HCT116 (cell line): ENCODE data around the gene GPR37L1. TPM values are rescaled to one million over a fixed set of nuclear protein-coding genes. Genes with fewer than 3 reads are reported as not detected.

Source experiments
- ATAC-seq: fragments of 200-7000 bp; cut with Tn5 transposase; 2 replicates; pipeline ENCODE4 v1.9.1; 2020; ENCODE audit warnings: mild to moderate bottlenecking, moderate library complexity
- BruUV-seq: library from RNA; stranded (reverse); fragments of 400-500 nt; replicated peaks from 2 replicates; lab custom pipeline; 2021; lab: Mats Ljungman, UMichigan
- CTCF ChIA-PET: fragments of 300-600 bp; sonication (Branson Sonifier 250); formaldehyde crosslinking; loops from one replicate; lab custom pipeline; 2021; ENCODE audit warnings: antibody characterized with exemption; lab: Charles Lee
- POLR2A ChIA-PET: fragments of 300-600, 350-600 bp; sonication (Branson Sonifier 250); formaldehyde crosslinking; loops from one replicate; lab custom pipeline; 2021; ENCODE audit warnings: antibody characterized with exemption; lab: Charles Lee
- RAD21 ChIA-PET, 2 experiments: fragments of 300-600 bp; sonication (Branson Sonifier 250); formaldehyde crosslinking; loops; one replicate each; lab custom pipeline; 2023; ENCODE audit warnings: low total read pairs in 2 of 2; ENCODE audit not compliant: uncharacterized antibody in 2 of 2, unreplicated experiment in 2 of 2, low non-redundant PET in 1 of 2; lab: Charles Lee
- DNase-seq: peaks from one replicate; pipeline ENCODE4 v3.0.0-alpha.2; 2010; ENCODE audit warnings: low read depth, low spot score
- H2AFZ ChIP-seq: fragments of 200-600 bp; shearing (Covaris generic), sonication (generic); 2 replicates; pipeline ENCODE4 v1.6.1; 2017; ENCODE audit warnings: low read depth, mixed run types, mixed read lengths, antibody characterized with exemption, low read length; ENCODE audit not compliant: poor library complexity, severe bottlenecking
- H3K27ac ChIP-seq: 2 replicates; pipeline ENCODE4 v1.5.1; 2012; ENCODE audit warnings: low read depth, low read length
- H3K27me3 ChIP-seq: fragments of 200-600 bp; sonication (generic); 2 replicates; pipeline ENCODE4 v1.6.1; 2016; ENCODE audit warnings: mixed run types, low read length, mixed read lengths; ENCODE audit not compliant: insufficient read depth
- H3K36me3 ChIP-seq, 2 experiments: fragments of 200-500 bp in 1 of 2; fragments of 200-600 bp in 1 of 2; sonication (Bioruptor generic) in 1 of 2; sonication (generic) in 1 of 2; 2 replicates each; pipeline versions ENCODE4 v1.5.1 to v1.6.1; 2014 to 2016; ENCODE audit warnings: low read length in 2 of 2, inconsistent platforms in 1 of 2, mixed read lengths in 1 of 2, mixed run types in 1 of 2; ENCODE audit not compliant: insufficient read depth in 2 of 2, control insufficient read depth in 1 of 2
- H3K4me1 ChIP-seq, 2 experiments: fragments of 200-600 bp in 1 of 2; sonication (generic) in 1 of 2; 2 replicates each; pipeline versions ENCODE4 v1.5.1 to v1.6.1; 2012 to 2017; ENCODE audit warnings: low read length in 2 of 2, inconsistent platforms in 1 of 2, mild to moderate bottlenecking in 1 of 2, mixed read lengths in 1 of 2, mixed run types in 1 of 2, moderate library complexity in 1 of 2; ENCODE audit not compliant: insufficient read depth in 2 of 2, control insufficient read depth in 1 of 2
- H3K4me2 ChIP-seq: fragments of 200-600 bp; sonication (generic); 2 replicates; pipeline ENCODE4 v1.6.1; 2017; ENCODE audit warnings: mixed run types, low read length, mixed read lengths
- H3K4me3 ChIP-seq, 2 experiments: fragments of 200-600 bp in 1 of 2; sonication (generic) in 1 of 2; replicated peaks in 1 of 2; 2 replicates each; pipeline ENCODE4 v1.5.1; 2011 to 2016; ENCODE audit warnings: low read length in 2 of 2, control low read depth in 1 of 2, low read depth in 1 of 2, mild to moderate bottlenecking in 1 of 2, mixed read lengths in 1 of 2, mixed run types in 1 of 2
- H3K79me2 ChIP-seq: fragments of 200-600 bp; sonication (generic); 2 replicates; pipeline ENCODE4 v1.6.1; 2017; ENCODE audit warnings: mild to moderate bottlenecking, mixed run types, low read length, moderate library complexity, mixed read lengths; ENCODE audit not compliant: insufficient read depth
- H3K9ac ChIP-seq: fragments of 200-600 bp; sonication (generic); 2 replicates; pipeline ENCODE4 v1.6.1; 2016; ENCODE audit warnings: low read length, mixed read lengths
- H3K9me2 ChIP-seq: fragments of 200-600 bp; sonication (generic), shearing (Covaris generic); 2 replicates; pipeline ENCODE4 v1.6.1; 2017; ENCODE audit warnings: mixed run types, mild to moderate bottlenecking, moderate library complexity; ENCODE audit not compliant: insufficient read depth
- H3K9me3 ChIP-seq, 2 experiments: fragments of 200-500 bp in 1 of 2; fragments of 200-600 bp in 1 of 2; sonication (Bioruptor generic) in 1 of 2; sonication (generic) in 1 of 2; 2 replicates each; pipeline ENCODE4 v1.6.1; 2014 to 2017; ENCODE audit warnings: low read length in 2 of 2, mixed read lengths in 2 of 2, inconsistent platforms in 1 of 2, low read depth in 1 of 2, mild to moderate bottlenecking in 1 of 2, mixed run types in 1 of 2, moderate library complexity in 1 of 2; ENCODE audit not compliant: control insufficient read depth in 1 of 2, insufficient read depth in 1 of 2
- H4K20me1 ChIP-seq: fragments of 200-600 bp; sonication (generic), shearing (Covaris generic); 2 replicates; pipeline ENCODE4 v1.6.1; 2017; ENCODE audit warnings: mixed run types, mild to moderate bottlenecking, moderate library complexity; ENCODE audit not compliant: insufficient read depth
- CBX3 ChIP-seq: IDR thresholded peaks from 2 replicates; pipeline ENCODE4 v1.6.1; 2012; ENCODE audit warnings: low read depth
- ELF1 ChIP-seq: IDR thresholded peaks from 2 replicates; pipeline ENCODE4 v1.6.1; 2012; ENCODE audit warnings: low read depth, borderline replicate concordance
- FOSL1 ChIP-seq: IDR thresholded peaks from 2 replicates; pipeline ENCODE4 v1.6.1; 2012; ENCODE audit warnings: low read depth
- POLR2A ChIP-seq: IDR thresholded peaks from 2 replicates; pipeline ENCODE4 v1.7.0; 2011; ENCODE audit warnings: borderline replicate concordance; ENCODE audit not compliant: insufficient read depth, insufficient read length; ENCODE audit errors: extremely low read depth
- POLR2AphosphoS5 ChIP-seq: IDR thresholded peaks from 2 replicates; pipeline ENCODE4 v1.6.1; 2011; ENCODE audit warnings: mild to moderate bottlenecking, low read depth, low read length, moderate library complexity
- RAD21 ChIP-seq: IDR thresholded peaks from 2 replicates; pipeline ENCODE4 v1.6.1; 2012; ENCODE audit warnings: low read depth, mild to moderate bottlenecking
- REST ChIP-seq: IDR thresholded peaks from 2 replicates; pipeline ENCODE4 v1.6.1; 2012; ENCODE audit warnings: low read depth
- SP1 ChIP-seq: IDR thresholded peaks from 2 replicates; pipeline ENCODE4 v1.6.1; 2012; ENCODE audit warnings: low read depth
- SRF ChIP-seq: IDR thresholded peaks from 2 replicates; pipeline ENCODE4 v1.6.1; 2012; ENCODE audit warnings: low read depth
- YY1 ChIP-seq: IDR thresholded peaks from 2 replicates; pipeline ENCODE4 v1.6.1; 2011; ENCODE audit warnings: low read length, low read depth, moderate library complexity, mild to moderate bottlenecking; ENCODE audit not compliant: insufficient replicate concordance; ENCODE audit errors: extremely low read depth
- ZBTB33 ChIP-seq: IDR thresholded peaks from 2 replicates; pipeline ENCODE4 v1.6.1; 2011; ENCODE audit warnings: mild to moderate bottlenecking, low read length, moderate library complexity; ENCODE audit not compliant: insufficient replicate concordance; ENCODE audit errors: extremely low read depth
- intact Hi-C: fragments of 100-400 bp; cut with micrococcal nuclease; formaldehyde crosslinking; loops from 2 replicates; pipeline ENCODE4 v1.10.0; 2022
- total RNA-seq: library from RNA; stranded (reverse); gene quantifications from one replicate; pipeline ENCODE4 v1.2.1, GENCODE V29; 2021; ENCODE audit not compliant: unreplicated experiment

GPR37L1 gene
- total RNA-seq, 1 experiment from 2014 or later: 0.10 TPM

GRCh38 chr1:202144402-202145067 is 21.8 kb downstream of the GPR37L1 start, which contains the start of gene ARL8A (continued):
- peak; percentile 8 for TF ChIP-seq ZBTB33
- TF ChIP-seq, all 23 proteins: peak for 5

- H3K9me3 ChIP-seq: no peaks in the 10 kb centered on the region
- peak overlapping the region; percentile 83 for H3K9ac ChIP-seq
- peak overlapping the region; percentile 86; the same call in 1 of the 2 replicates for H3K27ac ChIP-seq
- H4K20me1 ChIP-seq: no peaks in the 10 kb centered on the region
- CTCF ChIA-PET: interaction anchor here (1.1 kb wide), 1 partner anchor 10 kb away, joined by 13 read pairs; no protein-coding TSS in a partner anchor
- RAD21 ChIA-PET: interaction anchor here in 1 of 2 experiments (0.7 kb wide), 1 partner anchor 56 kb away, joined by 3 read pairs; no protein-coding TSS in a partner anchor
- peaks cover 37% of the 10 kb centered on the region for H3K79me2 ChIP-seq
- TSS peak; percentile 78 for BruUV-seq
- intact Hi-C loops: no loop called here
- H3K4me1 ChIP-seq: peaks cover 5 to 20% of the 10 kb centered on the region in 2 experiments; a peak in 3 of 4 replicates
- H3K27me3 ChIP-seq: no peaks in the 10 kb centered on the region
- H3K4me3 ChIP-seq: peak overlapping the region; percentile 77
- peak; percentile 20; the same call in 1 of the 2 replicates for ATAC-seq
- peak overlapping the region; percentile 4 for H2AFZ ChIP-seq
- peak overlapping the region; percentile 95 for H3K4me2 ChIP-seq
- DNase-seq: no peak
- POLR2A ChIA-PET: no interaction called here
- H3K9me2 ChIP-seq: no peaks in the 10 kb centered on the region
- no peaks in the 10 kb centered on the region for H3K36me3 ChIP-seq
- no peak for TF ChIP-seq POLR2A
- TF ChIP-seq FOSL1: no peak
- no peak for TF ChIP-seq POLR2AphosphoS5
- no peak for TF ChIP-seq RAD21
- TF ChIP-seq SRF: no peak
- TF ChIP-seq SP1: no peak
- TF ChIP-seq YY1: no peak
- no peak for TF ChIP-seq REST
- no peak for TF ChIP-seq CBX3
- TF ChIP-seq ELF1: no peak
- TF ChIP-seq, all 23 proteins: peak for 0
These were observed 22.5 kb downstream of the GPR37L1 start for GRCh38 chr1:202145068-202145743.
